H1 (cell line): ENCODE data around the gene ITGA5. TPM values are rescaled to one million over a fixed set of nuclear protein-coding genes. Genes with fewer than 3 reads are reported as not detected.

Experiments
- CTCF ChIA-PET: fragments of 300-600 bp; sonication (Branson Sonifier 250); formaldehyde crosslinking; loops from one replicate; lab custom pipeline; 2021; ENCODE audit not compliant: partially characterized antibody; lab: Charles Lee
- POLR2A ChIA-PET: fragments of 300-600 bp; sonication (Branson Sonifier 250); formaldehyde crosslinking; loops from one replicate; lab custom pipeline; 2021; ENCODE audit warnings: inconsistent platforms; ENCODE audit not compliant: partially characterized antibody; lab: Charles Lee
- DNase-seq, 2 experiments: peaks; one replicate each; pipeline versions ENCODE4 v3.0.0 to v3.0.0-alpha.2; 2010 to 2022; ENCODE audit warnings: low spot score in 2 of 2, low read depth in 1 of 2, mixed read lengths in 1 of 2
- FAIRE-seq: peaks from 2 replicates; lab custom pipeline; 2011; peaks lifted over from hg19 to GRCh38; lab: Jason Lieb, UNC
- H2AFZ ChIP-seq: 2 replicates; pipeline ENCODE4 v1.8.1; 2012; ENCODE audit warnings: low read length, inconsistent platforms
- H2AK5ac ChIP-seq: 2 replicates; pipeline ENCODE4 v1.6.1; 2013; ENCODE audit warnings: low read depth, low read length
- H2BK120ac ChIP-seq: replicated peaks from 2 replicates; pipeline ENCODE3; 2013; ENCODE audit warnings: low read depth, low read length, inconsistent platforms
- H2BK12ac ChIP-seq: 2 replicates; pipeline ENCODE4 v1.6.1; 2013; ENCODE audit warnings: low read depth, low read length
- H2BK15ac ChIP-seq: 2 replicates; pipeline ENCODE4 v1.6.1; 2013; ENCODE audit warnings: low read length
- H2BK20ac ChIP-seq: 2 replicates; pipeline ENCODE4 v1.6.1; 2013; ENCODE audit warnings: low read length
- H2BK5ac ChIP-seq: 2 replicates; pipeline ENCODE4 v1.6.1; 2013; ENCODE audit warnings: low read depth, low read length
- H3K14ac ChIP-seq: 2 replicates; pipeline ENCODE4 v1.6.1; 2013; ENCODE audit warnings: inconsistent platforms; ENCODE audit not compliant: insufficient read length
- H3K18ac ChIP-seq: 2 replicates; pipeline ENCODE4 v1.6.1; 2013; ENCODE audit warnings: low read length; ENCODE audit errors: extremely low read depth
- H3K23ac ChIP-seq: 2 replicates; pipeline ENCODE4 v1.6.1; 2013; ENCODE audit warnings: inconsistent platforms; ENCODE audit not compliant: insufficient read length
- H3K23me2 ChIP-seq: 2 replicates; pipeline ENCODE4 v1.6.1; 2013; ENCODE audit warnings: low read depth, low read length
- H3K27ac ChIP-seq: 2 replicates; pipeline ENCODE4 v1.6.1; 2011; ENCODE audit warnings: low read depth, low read length, inconsistent platforms
- H3K27me3 ChIP-seq, 4 experiments: replicated peaks in 1 of 4; 1 replicate in 1 of 4; 2 replicates in 3 of 4; pipeline versions ENCODE4 v1.6.1 to v1.8.1; 2011 to 2013; ENCODE audit warnings: low read length in 3 of 4, mild to moderate bottlenecking in 3 of 4, inconsistent platforms in 2 of 4, mixed read lengths in 2 of 4, moderate library complexity in 1 of 4; ENCODE audit not compliant: control insufficient read depth in 3 of 4, insufficient read depth in 3 of 4; ENCODE audit errors: extremely low read depth in 1 of 4
- H3K36me3 ChIP-seq, 4 experiments: 2 replicates each; pipeline versions ENCODE4 v1.6.1 to v1.8.1; 2011 to 2013; ENCODE audit warnings: mild to moderate bottlenecking in 4 of 4, low read length in 3 of 4, moderate library complexity in 2 of 4, control low read depth in 1 of 4, inconsistent platforms in 1 of 4; ENCODE audit not compliant: insufficient read depth in 4 of 4, control insufficient read depth in 2 of 4
- H3K4ac ChIP-seq: replicated peaks from 2 replicates; pipeline ENCODE3; 2013; ENCODE audit warnings: low read length, low read depth, mixed read lengths, inconsistent platforms; ENCODE audit not compliant: insufficient read length
- H3K4me1 ChIP-seq, 4 experiments: replicated peaks in 1 of 4; 1 replicate in 1 of 4; 2 replicates in 3 of 4; pipeline versions ENCODE4 v1.6.1 to v1.8.1; 2011 to 2013; ENCODE audit warnings: low read length in 3 of 4, inconsistent platforms in 2 of 4, mixed read lengths in 1 of 4; ENCODE audit not compliant: insufficient read depth in 4 of 4, control insufficient read depth in 3 of 4
- H3K4me2 ChIP-seq, 2 experiments: 2 replicates each; pipeline versions ENCODE4 v1.6.1 to v1.8.1; 2011 to 2013; ENCODE audit warnings: low read depth in 2 of 2, low read length in 2 of 2, control low read depth in 1 of 2, inconsistent platforms in 1 of 2, mild to moderate bottlenecking in 1 of 2; ENCODE audit not compliant: insufficient read depth in 1 of 2
- H3K4me3 ChIP-seq, 4 experiments: fragments of 200-600, 300-600 bp in 1 of 4; sonication (generic), shearing (Covaris generic), sonication (Bioruptor Twin) in 1 of 4; 2 replicates each; pipeline versions ENCODE4 v1.5.1 to v1.8.1; 2011 to 2016; ENCODE audit warnings: low read length in 4 of 4, low read depth in 3 of 4, control low read depth in 2 of 4, inconsistent platforms in 2 of 4, mild to moderate bottlenecking in 2 of 4, mixed read lengths in 1 of 4, moderate library complexity in 1 of 4; ENCODE audit not compliant: insufficient read depth in 2 of 4; ENCODE audit errors: extremely low read depth in 1 of 4
- H3K56ac ChIP-seq: replicated peaks from 2 replicates; pipeline ENCODE3; 2013; ENCODE audit warnings: low read depth, mild to moderate bottlenecking, mixed read lengths, low read length, inconsistent platforms; ENCODE audit not compliant: insufficient read length
- H3K79me1 ChIP-seq: 2 replicates; pipeline ENCODE4 v1.6.1; 2013; ENCODE audit warnings: low read depth, low read length, control low read depth
- H3K79me2 ChIP-seq, 2 experiments: 2 replicates each; pipeline versions ENCODE4 v1.6.1 to v1.8.1; 2012 to 2013; ENCODE audit warnings: low read length in 2 of 2, mild to moderate bottlenecking in 2 of 2, inconsistent platforms in 1 of 2; ENCODE audit not compliant: insufficient read depth in 2 of 2, control insufficient read depth in 1 of 2
- H3K9ac ChIP-seq, 4 experiments: replicated peaks in 1 of 4; 1 replicate in 1 of 4; 2 replicates in 3 of 4; pipeline versions ENCODE4 v1.6.1 to v1.8.1; 2011 to 2013; ENCODE audit warnings: low read depth in 3 of 4, low read length in 3 of 4, control low read depth in 2 of 4, mild to moderate bottlenecking in 2 of 4, moderate library complexity in 2 of 4, inconsistent platforms in 1 of 4; ENCODE audit errors: extremely low read depth in 1 of 4
- H3K9me3 ChIP-seq, 2 experiments: 2 replicates each; pipeline versions ENCODE4 v1.6.1 to v1.8.1; 2012 to 2013; ENCODE audit warnings: mild to moderate bottlenecking in 2 of 2, moderate library complexity in 2 of 2, control low read depth in 1 of 2, inconsistent platforms in 1 of 2, low read depth in 1 of 2, low read length in 1 of 2, mixed read lengths in 1 of 2; ENCODE audit not compliant: insufficient read depth in 2 of 2
- H4K20me1 ChIP-seq, 2 experiments: replicated peaks in 1 of 2; 2 replicates each; pipeline versions ENCODE3 to v1.8.1; 2011 to 2013; ENCODE audit warnings: inconsistent platforms in 2 of 2, low read length in 2 of 2, mild to moderate bottlenecking in 1 of 2; ENCODE audit not compliant: insufficient read depth in 2 of 2, control insufficient read depth in 1 of 2
- H4K5ac ChIP-seq: 2 replicates; pipeline ENCODE4 v1.6.1; 2013; ENCODE audit warnings: low read length, low read depth, mixed read lengths, inconsistent platforms; ENCODE audit not compliant: insufficient read length
- H4K8ac ChIP-seq: 2 replicates; pipeline ENCODE4 v1.8.0; 2013; ENCODE audit warnings: mild to moderate bottlenecking, moderate library complexity, low read length, inconsistent platforms; ENCODE audit not compliant: insufficient read depth; ENCODE audit errors: extremely low read depth
- H4K91ac ChIP-seq: replicated peaks from 2 replicates; pipeline ENCODE3; 2013; ENCODE audit warnings: low read length, mixed read lengths, inconsistent platforms; ENCODE audit not compliant: insufficient read length
- FOSL1 ChIP-seq: IDR thresholded peaks from 2 replicates; pipeline ENCODE4 v1.6.1; 2011; ENCODE audit warnings: mild to moderate bottlenecking, low read depth, low read length, moderate library complexity; ENCODE audit not compliant: insufficient read depth
- RXRA ChIP-seq: IDR thresholded peaks from 2 replicates; pipeline ENCODE4 v1.6.1; 2011; ENCODE audit warnings: low read depth, mild to moderate bottlenecking, low read length, moderate library complexity; ENCODE audit not compliant: insufficient read depth
- SUZ12 ChIP-seq: fragments of 200-600 bp; sonication (generic); IDR thresholded peaks from 2 replicates; pipeline ENCODE4 v1.6.1; 2012; ENCODE audit warnings: mild to moderate bottlenecking, inconsistent platforms, low read length, moderate library complexity, mixed read lengths
- WGBS, 2 experiments: shearing (Covaris generic) in 1 of 2; methylation state at CpG; one replicate each; pipeline versions ENCODE4 v1.1.6 to v1.1.7; 2013 to 2015; ENCODE audit warnings: low lambda C conversion rate in 2 of 2, mixed read lengths in 2 of 2, inconsistent platforms in 1 of 2, low coverage in 1 of 2, missing lambda C conversion rate in 1 of 2; ENCODE audit not compliant: insufficient replicate concordance in 2 of 2, insufficient coverage in 1 of 2, insufficient read length in 1 of 2; ENCODE audit errors: extremely low coverage in 1 of 2, missing lambda C conversion rate in 1 of 2; 5-methylcytosine and 5-hydroxymethylcytosine counted together
- polyA plus RNA-seq, 7 experiments: library from polyadenylated mRNA; depleted of rRNA in 3 of 7; stranded (reverse) in 5 of 7; unstranded in 2 of 7; fragments of >200 nt in 5 of 7; fragments of 200-250 nt in 2 of 7; gene quantifications; 1 replicate in 5 of 7; 2 replicates in 1 of 7; 4 replicates in 1 of 7; pipeline versions ENCODE4 v1.2.1 to v1.2.3, GENCODE V29; 2011 to 2013; ENCODE audit warnings: missing spikeins in 2 of 7, mixed read lengths in 2 of 7
- total RNA-seq: library from RNA; stranded (reverse); fragmentation: NEBNext Ultra II Directional; extraction: Animal tissue kit (Norgen Biotek cat#: 25700); gene quantifications from 2 replicates; pipeline ENCODE4 v1.2.1, GENCODE V29; 2021

The ITGA5 gene
- total and polyA plus RNA-seq, 2 of the 8 experiments (the other 6 are each of a cell fraction or from before 2014, with no cell fraction given) = 11.6 to 19.4 TPM

- H4K8ac ChIP-seq = no peak overlapping the region
- H3K27me3 ChIP-seq = peaks cover 0 to 26% (median 17%) of the 10 kb centered on the region in 4 experiments; a peak in 6 of 7 replicates
- no peak overlapping the region for H4K91ac ChIP-seq
- no peak overlapping the region for H2BK120ac ChIP-seq
- 77% methylated on average over 2 of the region's 2 CpGs; no CpG with 5 or more reads in 1 of the 2 experiments for WGBS, 2 experiments
- no peak overlapping the region for H3K14ac ChIP-seq
- 0 out of 2 replicates have a peak overlapping the region, but pooled peaks have one; percentile 9 for H3K18ac ChIP-seq
- ChIA-PET POLR2A (interaction anchor here (0.9 to 1.5 kb wide), 2 partner anchors 9 to 22 kb away, joined by 3 to 4 read pairs; no protein-coding TSS in a partner anchor), CTCF (interaction anchor here (1.3 to 12.1 kb wide), 6 partner anchors 7 to 70 kb away, joined by 4 to 271 read pairs (median 46); partner anchors contain the start of gene ZNF385A)
- H3K4me1 ChIP-seq = peaks cover 6 to 14% (median 9%) of the 10 kb centered on the region in 4 experiments
- H3K79me2 ChIP-seq = no peaks in the 10 kb centered on the region
- no peak overlapping the region for H2BK5ac ChIP-seq
- no peak for TF ChIP-seq FOSL1
- TF ChIP-seq SUZ12 = no peak
- no peak for TF ChIP-seq RXRA
- H3K4ac ChIP-seq = no peak overlapping the region
- DNase-seq = no peak
- no peak overlapping the region for H2AK5ac ChIP-seq
- H3K4me3 ChIP-seq = no peak overlapping the region
- H3K56ac ChIP-seq = no peak overlapping the region
- H3K23me2 ChIP-seq = peaks cover 5% of the 10 kb centered on the region
- no peak for FAIRE-seq
- H3K79me1 ChIP-seq = no peaks in the 10 kb centered on the region
- H2BK20ac ChIP-seq = no peak overlapping the region
- H3K27ac ChIP-seq = no peak overlapping the region
- H3K23ac ChIP-seq = no peak overlapping the region
- no peak overlapping the region for H2BK12ac ChIP-seq
- no peaks in the 10 kb centered on the region for H3K36me3 ChIP-seq
- no peak overlapping the region for H2AFZ ChIP-seq
- no peak overlapping the region for H3K9ac ChIP-seq
- H2BK15ac ChIP-seq = no peak overlapping the region
- no peaks in the 10 kb centered on the region for H4K20me1 ChIP-seq
- H3K9me3 ChIP-seq = no peaks in the 10 kb centered on the region
- H4K5ac ChIP-seq = no peak overlapping the region
- H3K4me2 ChIP-seq = no peak overlapping the region
Measured at GRCh38 chr12:54421879-54422250, 2.8 kb upstream of the ITGA5 start.
